Left hindlimb (tissue), 1 donor: Measurements from ENCODE around the gene OR6B2.
"Not testable (repeated sequence)": the region's sequence is repeated elsewhere in the genome, so short reads cannot be mapped to it uniquely, and the experiment has no call there.

ENCODE experiments used
- DNase-seq: peaks from one replicate; pipeline ENCODE4 v3.0.0-alpha.2; 2018

The OR6B2 gene

DNA sequence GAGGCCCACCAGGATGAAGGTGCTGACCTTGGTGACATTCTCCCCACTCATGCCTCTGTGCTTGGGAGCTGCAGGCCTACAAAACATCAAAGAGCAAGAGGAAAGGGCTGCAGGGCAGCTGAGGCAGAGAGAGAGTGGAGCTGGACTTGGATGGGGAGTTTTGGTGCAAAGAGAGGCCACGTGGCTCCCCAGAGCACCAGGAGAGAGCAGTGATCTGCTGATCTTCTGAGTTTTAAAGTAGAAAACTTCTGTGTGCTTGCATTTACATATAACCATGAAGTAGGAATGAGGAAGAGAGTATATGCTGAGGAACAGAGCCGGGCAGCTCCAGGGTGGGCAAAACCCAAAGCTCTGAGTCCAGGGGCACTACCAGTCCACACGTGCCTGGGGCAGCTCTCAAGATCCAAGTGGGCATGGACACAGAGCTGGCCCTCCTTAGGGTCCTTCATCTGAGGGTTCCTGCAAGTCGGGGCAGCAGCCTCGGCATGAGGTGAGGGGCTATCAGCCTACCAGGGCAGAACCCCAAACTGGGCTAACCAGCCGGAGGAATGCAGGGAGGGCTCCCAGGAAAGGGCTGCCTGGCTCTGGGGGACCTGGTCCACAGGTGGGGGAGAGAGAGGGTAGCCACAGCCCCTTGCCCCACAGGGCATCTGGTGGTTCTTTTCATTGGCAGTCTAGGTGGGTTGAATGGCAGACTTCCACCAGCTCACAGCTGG is at the start of gene OR6B2:
OR6B2 (minus strand) TSS at position 51 of the 716 bp plus-strand sequence; CDS start at position 51, 0 bp downstream.
- DNase-seq: no peak

- no peak for DNase-seq
These were observed 48.4 kb upstream of the OR6B2 start for GRCh38 chr2:240078631-240079030.

GRCh38 chr2:240077442-240077841 is 47.2 kb upstream of the OR6B2 start:
- no peak for DNase-seq

GRCh38 chr2:240074545-240074944 is 44.3 kb upstream of the OR6B2 start:
- DNase-seq: no peak

- DNase-seq: no peak
These were observed 40.7 kb upstream of the OR6B2 start for GRCh38 chr2:240070907-240071306.

DNA sequence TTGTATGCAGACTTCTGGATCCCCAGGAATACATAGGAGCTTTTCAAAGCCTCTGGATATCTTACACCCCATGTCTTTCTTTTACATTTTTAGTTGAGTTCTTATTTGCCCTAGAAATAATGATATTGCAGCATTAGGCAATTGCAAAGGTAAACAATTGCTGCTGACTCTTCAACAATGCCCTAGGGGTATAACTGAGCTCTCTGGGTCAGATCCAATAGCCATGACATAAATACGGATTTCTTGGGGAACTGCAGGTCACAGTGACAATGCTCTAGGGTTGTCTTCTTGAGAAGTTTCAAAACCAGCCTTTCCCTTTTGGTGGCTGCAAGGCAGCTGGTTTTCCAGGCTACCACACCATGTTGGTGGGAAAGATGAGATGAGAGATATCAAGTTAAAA is 39.6 kb upstream of the OR6B2 start:
- DNase-seq: no peak

- no peak for DNase-seq
These were observed 38.0 kb upstream of the OR6B2 start for GRCh38 chr2:240068193-240068592.

DNA sequence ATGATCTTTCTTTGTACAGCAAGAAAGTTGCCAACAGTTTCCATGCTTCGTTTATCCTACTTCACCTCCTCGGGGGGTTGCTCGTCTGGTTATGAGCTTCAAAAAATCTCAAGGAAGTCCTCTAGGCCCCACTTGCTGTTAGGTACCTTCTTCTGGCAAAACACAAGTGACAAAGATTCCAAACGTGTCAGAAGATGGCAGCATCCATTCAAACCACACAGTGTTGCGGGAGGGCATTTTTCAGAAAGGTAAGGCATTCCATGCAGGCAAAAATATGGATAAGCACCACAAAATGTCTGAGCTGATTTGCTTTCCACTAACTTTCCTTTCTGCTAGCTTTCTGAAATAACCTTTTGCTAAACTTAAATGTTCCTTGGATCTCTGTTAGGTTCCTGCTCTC is 36.3 kb upstream of the OR6B2 start:
- DNase-seq: no peak

DNA sequence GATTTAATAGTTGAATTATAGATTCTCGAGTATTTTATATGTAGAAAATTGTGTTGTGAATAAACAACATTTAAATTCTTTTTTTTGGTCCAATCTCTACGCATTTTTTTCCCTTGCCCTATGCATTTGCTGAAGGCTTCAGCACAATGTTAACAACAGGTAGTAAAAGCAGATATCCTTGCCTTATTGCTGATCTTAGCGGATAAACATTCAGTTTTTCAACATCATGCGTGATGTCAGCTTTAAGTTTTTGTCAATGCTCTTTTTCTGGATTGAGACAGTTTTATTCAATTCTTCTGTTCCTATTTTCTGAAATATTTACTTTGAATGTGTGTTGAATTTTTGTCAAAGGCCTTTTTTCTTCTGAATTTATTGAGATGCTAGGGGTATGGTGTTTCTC is 34.7 kb upstream of the OR6B2 start:
- no peak for DNase-seq

DNA sequence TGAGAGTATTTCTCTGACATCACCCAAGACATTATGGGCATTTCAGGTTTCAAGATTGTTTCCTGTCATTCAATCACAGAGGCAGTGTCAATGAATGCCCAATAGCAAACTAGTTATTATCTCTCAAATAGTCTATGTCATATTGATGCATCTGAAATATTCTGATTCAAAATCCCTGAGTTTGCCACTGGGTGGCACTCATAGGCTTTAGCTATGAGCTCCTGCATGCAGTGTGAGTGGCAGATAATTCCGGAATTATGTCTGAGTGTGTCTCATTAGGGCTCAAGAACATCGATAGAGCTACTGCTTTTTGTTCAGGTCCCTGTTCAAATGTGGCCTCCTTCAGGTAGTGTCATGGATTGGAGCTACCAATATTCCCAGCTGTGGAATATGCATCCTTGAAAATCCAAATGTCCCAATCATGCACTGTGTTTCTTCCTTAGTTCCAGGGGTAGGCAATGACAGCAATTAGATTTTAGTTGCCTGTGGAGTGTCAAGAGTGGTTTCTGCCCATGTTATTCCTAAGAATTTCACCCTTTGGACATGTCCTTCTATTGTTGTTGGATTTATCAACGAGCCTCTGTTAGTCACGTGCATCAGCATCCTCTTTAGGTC is 30.9 kb upstream of the OR6B2 start:
- DNase-seq: no peak

GRCh38 chr2:240056678-240057077 is 26.4 kb upstream of the OR6B2 start:
- DNase-seq: no peak

GRCh38 chr2:240055177-240055917 is 25.1 kb upstream of the OR6B2 start:
- DNase-seq: no peak

DNA sequence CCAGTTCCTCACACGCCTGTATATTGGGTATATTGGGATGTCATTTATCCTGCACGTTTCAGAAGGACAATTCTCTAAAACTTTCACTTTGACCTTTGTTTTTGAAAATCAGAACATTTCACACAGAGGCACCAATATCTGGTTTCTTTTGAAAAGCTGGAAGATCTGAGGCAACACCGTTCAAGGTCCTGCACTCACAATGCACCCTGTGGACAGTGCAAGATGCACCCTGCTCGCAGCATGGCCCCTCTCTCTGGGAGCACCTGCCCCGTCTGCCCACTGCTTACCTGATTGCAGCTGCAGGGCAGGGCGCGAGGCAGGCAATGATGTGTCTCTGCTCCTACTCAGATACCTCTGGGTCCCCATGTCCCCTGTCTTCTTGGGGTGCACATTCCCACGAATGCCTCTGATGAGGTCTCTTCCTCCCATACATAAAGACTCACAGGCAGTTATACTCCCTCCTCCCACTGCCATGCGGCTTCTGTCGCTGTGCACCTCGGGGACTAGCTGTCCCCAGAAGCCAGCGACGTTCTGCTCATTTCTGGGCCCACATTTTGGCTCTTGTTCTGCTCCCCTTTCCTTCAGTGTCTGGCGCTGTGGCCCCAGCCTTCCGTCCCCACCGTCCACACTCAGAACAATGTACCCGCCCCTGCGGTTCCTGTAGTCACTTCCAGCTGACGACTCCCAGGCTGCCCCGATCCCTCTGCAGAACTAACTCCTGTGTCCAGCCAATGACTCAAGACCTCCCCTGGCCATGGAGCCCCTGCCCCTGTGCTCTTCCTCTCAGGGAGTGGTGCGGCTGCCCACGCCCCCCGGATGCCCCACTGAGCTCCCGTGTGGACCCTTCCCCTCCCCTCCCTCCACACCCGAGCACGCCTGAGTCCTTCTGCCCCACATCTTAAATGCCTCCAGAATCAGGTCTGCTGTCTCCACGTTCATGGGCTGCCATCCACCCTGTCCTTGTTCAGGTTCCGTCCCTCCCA is 23.2 kb upstream of the OR6B2 start, which contains the start of gene OR6B3:
OR6B3 (minus strand) TSS at position 349 of the 983 bp plus-strand sequence.
- no peak for DNase-seq

DNA sequence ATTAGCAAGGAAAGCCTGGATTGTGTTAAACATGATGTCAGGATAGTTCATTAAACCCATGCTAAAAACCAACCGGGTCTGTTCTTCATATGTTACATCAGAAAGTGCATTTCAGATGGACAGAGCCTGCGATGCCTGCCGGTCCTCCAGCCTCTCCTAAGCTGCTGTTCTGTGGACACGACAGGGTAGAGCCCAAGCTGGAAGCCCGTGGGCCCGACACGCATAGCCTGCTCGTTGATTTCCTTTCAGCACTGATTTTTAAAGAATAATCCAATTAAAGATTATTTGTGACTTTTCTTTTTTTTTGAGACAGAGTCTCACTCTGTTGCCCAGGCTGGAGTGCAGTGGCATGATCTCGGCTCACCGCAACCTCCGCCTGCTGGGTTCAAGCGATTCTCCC is 22.3 kb upstream of the OR6B2 start:
- DNase-seq: no peak

- DNase-seq: no peak
These were observed 21.5 kb upstream of the OR6B2 start for GRCh38 chr2:240051697-240052096.

GRCh38 chr2:240050278-240050677 is 20.0 kb upstream of the OR6B2 start:
- no peak for DNase-seq

- DNase-seq: no peak
These were observed 18.0 kb upstream of the OR6B2 start for GRCh38 chr2:240048237-240048636.

- no peak for DNase-seq
These were observed 14.9 kb upstream of the OR6B2 start for GRCh38 chr2:240045098-240045497.

GRCh38 chr2:240044096-240044495 is 13.9 kb upstream of the OR6B2 start:
- DNase-seq: not testable (repeated sequence)

DNA sequence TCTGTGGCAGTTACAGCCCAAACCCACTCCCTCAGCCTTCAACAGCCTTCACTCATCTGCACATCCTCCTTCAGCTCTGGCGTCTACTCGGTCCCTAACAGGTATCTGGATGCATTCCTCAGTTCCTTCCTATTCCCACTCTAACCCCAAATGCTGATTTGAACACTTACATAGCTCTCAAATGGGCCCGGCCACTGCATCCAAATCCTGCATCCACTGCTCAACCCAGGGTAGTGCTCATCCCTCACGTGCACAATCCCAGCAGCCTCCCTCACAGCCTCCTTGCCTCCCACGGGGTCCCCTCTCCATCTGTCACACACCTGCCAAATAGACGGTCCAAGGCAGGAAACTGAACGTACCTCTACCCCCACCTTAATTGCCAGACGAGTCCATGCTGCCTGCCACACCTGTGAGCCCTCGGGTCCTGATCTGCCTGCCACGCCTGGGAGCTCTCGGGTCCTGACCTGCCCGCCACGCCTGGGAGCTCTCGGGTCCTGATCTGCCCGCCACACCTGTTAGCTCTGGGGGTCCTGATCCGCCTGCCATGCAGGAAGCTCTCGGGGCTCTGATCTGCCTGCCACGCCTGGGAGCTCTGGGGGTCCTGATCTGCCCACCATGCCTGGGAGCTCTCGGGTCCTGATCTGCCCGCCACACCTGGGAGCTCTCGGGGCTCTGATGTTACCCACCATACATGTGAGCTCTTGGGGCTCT is 13.2 kb upstream of the OR6B2 start:
- DNase-seq: peak; percentile 29

GRCh38 chr2:240042740-240043139 is 12.5 kb upstream of the OR6B2 start:
- no peak for DNase-seq

- no peak for DNase-seq
These were observed 11.1 kb upstream of the OR6B2 start for GRCh38 chr2:240041363-240041762.
